Measurements from ENCODE around the gene IL24.

IL24 gene

DNA sequence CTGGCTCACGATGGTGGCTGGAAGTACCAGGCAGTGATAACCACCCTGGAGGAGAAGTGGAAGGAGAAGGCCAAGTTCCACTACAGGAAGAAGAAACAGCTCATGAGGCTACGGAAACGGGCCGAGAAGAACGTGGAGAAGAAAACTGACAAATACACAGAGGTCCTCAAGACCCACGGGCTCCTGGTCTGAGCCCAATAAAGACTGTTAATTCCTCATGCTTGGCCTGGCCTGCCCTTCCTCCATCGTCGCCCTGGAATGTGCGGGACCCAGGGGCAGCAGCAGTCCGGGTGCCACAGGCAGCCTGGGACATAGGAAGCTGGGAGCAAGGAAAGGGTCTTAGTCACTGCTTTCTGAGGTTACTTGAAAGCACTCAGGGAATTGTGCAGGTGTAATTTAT lies 10.8 kb downstream of the IL24 start:
- H3K4me3 ChIP-seq (ENCODE audit: low read length): no peak overlapping the region
- peaks cover 4% of the 10 kb centered on the region for H3K4me1 ChIP-seq (ENCODE audit: control insufficient read depth, low read depth, low read length)
- no peak overlapping the region for H3K9ac ChIP-seq (ENCODE audit: low read length)
- peaks cover 42% of the 10 kb centered on the region for H3K27me3 ChIP-seq (ENCODE audit: control insufficient read depth, insufficient read depth, low read length)
- no peak overlapping the region for H3K27ac ChIP-seq (ENCODE audit: low read length)
- H3K9me3 ChIP-seq (ENCODE audit: control insufficient read depth, low read depth, low read length): no peaks in the 10 kb centered on the region
- no peaks in the 10 kb centered on the region for H3K36me3 ChIP-seq (ENCODE audit: control insufficient read depth, low read depth, low read length)

DNA sequence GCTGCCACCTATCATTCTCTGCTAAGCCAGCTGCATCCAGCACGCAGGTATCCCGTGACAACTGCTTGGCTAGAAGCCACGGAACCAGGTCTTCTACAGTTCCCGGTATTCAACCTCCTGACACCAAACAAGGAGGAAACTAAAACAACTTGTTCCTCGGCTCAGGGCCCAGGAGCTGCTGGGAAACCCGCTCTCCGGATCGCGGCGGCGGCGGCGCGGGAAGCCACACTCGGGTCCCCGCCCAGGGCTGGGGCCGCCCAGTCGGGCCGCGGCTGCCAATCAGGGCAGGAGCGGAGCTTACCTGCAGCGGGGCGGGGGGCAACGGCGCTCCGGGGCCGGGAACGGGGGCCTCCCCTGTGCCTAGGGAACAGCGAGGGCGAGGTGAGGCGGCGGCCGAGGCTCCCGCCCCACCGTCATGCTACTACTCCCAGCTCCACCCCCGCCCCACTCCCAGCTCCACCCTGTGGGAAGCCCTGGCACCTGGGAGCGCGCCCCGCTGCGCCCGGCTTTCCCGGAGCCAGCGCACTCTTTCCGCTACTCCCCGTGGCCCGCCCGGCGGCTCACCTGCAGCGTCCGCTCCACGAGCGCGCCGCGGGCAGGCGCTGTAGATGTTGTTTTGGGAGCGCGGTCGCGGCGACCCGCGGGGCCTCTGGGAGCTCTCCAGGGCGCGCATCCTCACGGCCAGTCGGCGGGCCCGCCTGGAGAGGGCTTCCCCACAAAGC lies 12.1 kb downstream of the IL24 start:
- peak overlapping the region; percentile 23 for H3K9ac ChIP-seq (ENCODE audit: low read length)
- no peak overlapping the region for H3K27ac ChIP-seq (ENCODE audit: low read length)
- H3K4me1 ChIP-seq (ENCODE audit: control insufficient read depth, low read depth, low read length): peaks cover 4% of the 10 kb centered on the region
- H3K9me3 ChIP-seq (ENCODE audit: control insufficient read depth, low read depth, low read length): no peaks in the 10 kb centered on the region
- peak overlapping the region; percentile 63 for H3K4me3 ChIP-seq (ENCODE audit: low read length)
- no peaks in the 10 kb centered on the region for H3K36me3 ChIP-seq (ENCODE audit: control insufficient read depth, low read depth, low read length)
- peaks cover 42% of the 10 kb centered on the region for H3K27me3 ChIP-seq (ENCODE audit: control insufficient read depth, insufficient read depth, low read length)

- peak overlapping the region; percentile 23 for H3K9ac ChIP-seq (ENCODE audit: low read length)
- peak overlapping the region; percentile 63 for H3K4me3 ChIP-seq (ENCODE audit: low read length)
- H3K4me1 ChIP-seq (ENCODE audit: control insufficient read depth, low read depth, low read length): peaks cover 4% of the 10 kb centered on the region
- H3K9me3 ChIP-seq (ENCODE audit: control insufficient read depth, low read depth, low read length): no peaks in the 10 kb centered on the region
- H3K36me3 ChIP-seq (ENCODE audit: control insufficient read depth, low read depth, low read length): no peaks in the 10 kb centered on the region
- peaks cover 42% of the 10 kb centered on the region for H3K27me3 ChIP-seq (ENCODE audit: control insufficient read depth, insufficient read depth, low read length)
- no peak overlapping the region for H3K27ac ChIP-seq (ENCODE audit: low read length)
These were observed 12.7 kb downstream of the IL24 start for GRCh38 chr1:206909883-206910318.

- peaks cover 40% of the 10 kb centered on the region for H3K27me3 ChIP-seq (ENCODE audit: control insufficient read depth, insufficient read depth, low read length)
- H3K4me1 ChIP-seq (ENCODE audit: control insufficient read depth, low read depth, low read length): peaks cover 4% of the 10 kb centered on the region
- no peaks in the 10 kb centered on the region for H3K9me3 ChIP-seq (ENCODE audit: control insufficient read depth, low read depth, low read length)
- H3K36me3 ChIP-seq (ENCODE audit: control insufficient read depth, low read depth, low read length): no peaks in the 10 kb centered on the region
- H3K9ac ChIP-seq (ENCODE audit: low read length): no peak overlapping the region
- no peak overlapping the region for H3K27ac ChIP-seq (ENCODE audit: low read length)
- H3K4me3 ChIP-seq (ENCODE audit: low read length): no peak overlapping the region
These were observed 13.9 kb downstream of the IL24 start for GRCh38 chr1:206911064-206911663.

- Histone ChIP-seq H3K9me3 (ENCODE audit: control insufficient read depth, low read depth, low read length) (no peaks in the 10 kb centered on the region), H3K9ac (ENCODE audit: low read length) (no peak overlapping the region), H3K27ac (ENCODE audit: low read length) (no peak overlapping the region), H3K27me3 (ENCODE audit: control insufficient read depth, insufficient read depth, low read length) (peaks cover 35% of the 10 kb centered on the region), H3K4me1 (ENCODE audit: control insufficient read depth, low read depth, low read length) (peaks cover 4% of the 10 kb centered on the region), H3K36me3 (ENCODE audit: control insufficient read depth, low read depth, low read length) (no peaks in the 10 kb centered on the region), H3K4me3 (ENCODE audit: low read length) (no peak overlapping the region)
These were observed 15.3 kb downstream of the IL24 start for GRCh38 chr1:206912445-206913095.

- no peaks in the 10 kb centered on the region for H3K9me3 ChIP-seq (ENCODE audit: control insufficient read depth, low read depth, low read length)
- H3K27ac ChIP-seq (ENCODE audit: low read length): no peak overlapping the region
- no peak overlapping the region for H3K9ac ChIP-seq (ENCODE audit: low read length)
- peaks cover 1% of the 10 kb centered on the region for H3K4me1 ChIP-seq (ENCODE audit: control insufficient read depth, low read depth, low read length)
- no peak overlapping the region for H3K4me3 ChIP-seq (ENCODE audit: low read length)
- H3K27me3 ChIP-seq (ENCODE audit: control insufficient read depth, insufficient read depth, low read length): peaks cover 21% of the 10 kb centered on the region
- H3K36me3 ChIP-seq (ENCODE audit: control insufficient read depth, low read depth, low read length): no peaks in the 10 kb centered on the region
These were observed 16.7 kb downstream of the IL24 start for GRCh38 chr1:206913766-206914537.

- H3K27ac ChIP-seq (ENCODE audit: low read length): no peak overlapping the region
- no peaks in the 10 kb centered on the region for H3K4me1 ChIP-seq (ENCODE audit: control insufficient read depth, low read depth, low read length)
- H3K4me3 ChIP-seq (ENCODE audit: low read length): no peak overlapping the region
- no peaks in the 10 kb centered on the region for H3K36me3 ChIP-seq (ENCODE audit: control insufficient read depth, low read depth, low read length)
- H3K27me3 ChIP-seq (ENCODE audit: control insufficient read depth, insufficient read depth, low read length): peaks cover 8% of the 10 kb centered on the region
- no peaks in the 10 kb centered on the region for H3K9me3 ChIP-seq (ENCODE audit: control insufficient read depth, low read depth, low read length)
- H3K9ac ChIP-seq (ENCODE audit: low read length): no peak overlapping the region
These were observed 17.9 kb downstream of the IL24 start for GRCh38 chr1:206915030-206915735.

- Histone ChIP-seq H3K9me3 (ENCODE audit: control insufficient read depth, low read depth, low read length) (no peaks in the 10 kb centered on the region), H3K36me3 (ENCODE audit: control insufficient read depth, low read depth, low read length) (no peaks in the 10 kb centered on the region), H3K27me3 (ENCODE audit: control insufficient read depth, insufficient read depth, low read length) (no peaks in the 10 kb centered on the region), H3K9ac (ENCODE audit: low read length) (no peak overlapping the region), H3K4me3 (ENCODE audit: low read length) (no peak overlapping the region), H3K4me1 (ENCODE audit: control insufficient read depth, low read depth, low read length) (no peaks in the 10 kb centered on the region), H3K27ac (ENCODE audit: low read length) (no peak overlapping the region)
These were observed 18.9 kb downstream of the IL24 start for GRCh38 chr1:206916000-206916709.

- Histone ChIP-seq H3K27me3 (ENCODE audit: control insufficient read depth, insufficient read depth, low read length) (no peaks in the 10 kb centered on the region), H3K4me3 (ENCODE audit: low read length) (no peak overlapping the region), H3K27ac (ENCODE audit: low read length) (no peak overlapping the region), H3K36me3 (ENCODE audit: control insufficient read depth, low read depth, low read length) (no peaks in the 10 kb centered on the region), H3K9me3 (ENCODE audit: control insufficient read depth, low read depth, low read length) (no peaks in the 10 kb centered on the region), H3K9ac (ENCODE audit: low read length) (no peak overlapping the region), H3K4me1 (ENCODE audit: control insufficient read depth, low read depth, low read length) (no peaks in the 10 kb centered on the region)
These were observed 20.8 kb downstream of the IL24 start for GRCh38 chr1:206918076-206918475.

- Histone ChIP-seq H3K36me3 (ENCODE audit: control insufficient read depth, low read depth, low read length) (no peaks in the 10 kb centered on the region), H3K27me3 (ENCODE audit: control insufficient read depth, insufficient read depth, low read length) (no peaks in the 10 kb centered on the region), H3K27ac (ENCODE audit: low read length) (no peak within 1 kb of the TSS), H3K9me3 (ENCODE audit: control insufficient read depth, low read depth, low read length) (no peaks in the 10 kb centered on the region), H3K4me3 (ENCODE audit: low read length) (no peak within 1 kb of the TSS), H3K4me1 (ENCODE audit: control insufficient read depth, low read depth, low read length) (no peaks in the 10 kb centered on the region), H3K9ac (ENCODE audit: low read length) (no peak within 1 kb of the TSS)
These were observed 24.6 kb downstream of the IL24 start, which contains the start of gene FCMR for GRCh38 chr1:206921772-206922265. FCMR (minus strand) TSS chr1:206921941; CDS start chr1:206921854, 87 bp downstream.

Measured in iPS-18a (cell line).